WTC11 (cell line): ENCODE results near the gene AIG1. TPM values are rescaled to one million over a fixed set of nuclear protein-coding genes. Genes with fewer than 3 reads are reported as not detected.

ENCODE experiments used
- ATAC-seq: fragments of 200-7000 bp; cut with Tn5 transposase; 2 replicates; pipeline ENCODE4 v1.10.0; 2021; ENCODE audit warnings: mild to moderate bottlenecking, moderate library complexity
- CTCF ChIA-PET: fragments of 300-600 bp; sonication (Branson Sonifier 250); formaldehyde crosslinking; loops from one replicate; lab custom pipeline; 2021; ENCODE audit warnings: antibody characterized with exemption; lab: Charles Lee
- POLR2A ChIA-PET: fragments of 350-600 bp; sonication (Branson Sonifier 250); formaldehyde crosslinking; loops from one replicate; lab custom pipeline; 2021; ENCODE audit warnings: antibody characterized with exemption; lab: Charles Lee
- DNase-seq: peaks from one replicate; pipeline ENCODE4 v3.0.0; 2021; ENCODE audit warnings: low spot score
- H3K27ac Mint-ChIP-seq: 2 replicates; pipeline ENCODE4 v1.8.0; 2021; ENCODE audit warnings: mixed read lengths
- H3K27me3 Mint-ChIP-seq: 2 replicates; pipeline ENCODE4 v1.8.0; 2021; ENCODE audit warnings: low read depth, mild to moderate bottlenecking, moderate library complexity, mixed read lengths
- H3K36me3 Mint-ChIP-seq: 2 replicates; pipeline ENCODE4 v1.8.0; 2021; ENCODE audit warnings: mixed read lengths
- H3K4me1 Mint-ChIP-seq: 2 replicates; pipeline ENCODE4 v1.8.0; 2022; ENCODE audit warnings: mixed read lengths
- H3K4me3 Mint-ChIP-seq: 2 replicates; pipeline ENCODE4 v1.8.0; 2021; ENCODE audit warnings: mild to moderate bottlenecking, moderate library complexity, mixed read lengths
- H3K9me3 Mint-ChIP-seq: 2 replicates; pipeline ENCODE4 v1.8.0; 2021; ENCODE audit warnings: mixed read lengths
- ATF2 ChIP-seq: sonication (generic); formaldehyde crosslinking; IDR thresholded peaks from 2 replicates; pipeline ENCODE4 v1.8.1; 2022; ENCODE audit warnings: low read depth, missing genetic modification reagents, borderline replicate concordance
- ELF4 ChIP-seq: sonication (generic); formaldehyde crosslinking; IDR thresholded peaks from 2 replicates; pipeline ENCODE4 v1.8.1; 2022; ENCODE audit warnings: low read depth, mild to moderate bottlenecking, moderate library complexity, missing genetic modification reagents
- ETV6 ChIP-seq: sonication (generic); formaldehyde crosslinking; IDR thresholded peaks from 2 replicates; pipeline ENCODE4 v1.8.1; 2022; ENCODE audit warnings: mild to moderate bottlenecking, missing genetic modification reagents
- GRHL2 ChIP-seq: fragments of 250-450 bp; sonication (Bioruptor Pico); IDR thresholded peaks from 2 replicates; pipeline ENCODE4 v1.8.0; 2022; ENCODE audit warnings: mild to moderate bottlenecking, moderate library complexity; ENCODE audit not compliant: insufficient replicate concordance, severe bottlenecking
- GTF2I ChIP-seq: fragments of 250-450 bp; sonication (Bioruptor Pico); conservative IDR thresholded peaks from 2 replicates; pipeline ENCODE4 v1.4.0; 2021; ENCODE audit warnings: mild to moderate bottlenecking
- NR2C2 ChIP-seq: sonication (generic); formaldehyde crosslinking; IDR thresholded peaks from 2 replicates; pipeline ENCODE4 v1.8.0; 2022; ENCODE audit warnings: mild to moderate bottlenecking, missing genetic modification reagents
- SMAD4 ChIP-seq: sonication (generic); formaldehyde crosslinking; IDR thresholded peaks from 2 replicates; pipeline ENCODE4 v1.8.0; 2022; ENCODE audit warnings: mild to moderate bottlenecking, missing genetic modification reagents
- USF2 ChIP-seq: sonication (generic); formaldehyde crosslinking; IDR thresholded peaks from 2 replicates; pipeline ENCODE4 v1.8.1; 2023; ENCODE audit warnings: mild to moderate bottlenecking, missing genetic modification reagents, moderate library complexity
- ZBTB21 ChIP-seq: sonication (generic); formaldehyde crosslinking; IDR thresholded peaks from 2 replicates; pipeline ENCODE4 v1.8.1; 2023; ENCODE audit warnings: mild to moderate bottlenecking, missing genetic modification reagents, borderline replicate concordance
- ZNF219 ChIP-seq: sonication (generic); formaldehyde crosslinking; IDR thresholded peaks from 2 replicates; pipeline ENCODE4 v1.8.0; 2023; ENCODE audit warnings: missing genetic modification reagents, mild to moderate bottlenecking, borderline replicate concordance
- ZNF396 ChIP-seq: fragments of 250-450 bp; sonication (Bioruptor Pico); IDR thresholded peaks from 2 replicates; pipeline ENCODE4 v1.8.0; 2021; ENCODE audit warnings: mild to moderate bottlenecking, moderate library complexity, borderline replicate concordance
- ZNF425 ChIP-seq: fragments of 250-450 bp; sonication (Bioruptor Pico); conservative IDR thresholded peaks from 2 replicates; pipeline ENCODE4 v1.9.0; 2021; ENCODE audit warnings: mild to moderate bottlenecking
- ZNF512 ChIP-seq: sonication (generic); formaldehyde crosslinking; IDR thresholded peaks from 2 replicates; pipeline ENCODE4 v1.8.1; 2022; ENCODE audit warnings: missing genetic modification reagents, borderline replicate concordance
- ZSCAN18 ChIP-seq: fragments of 250-450 bp; sonication (Bioruptor Pico); IDR thresholded peaks from 2 replicates; pipeline ENCODE4 v2.1.2; 2022; ENCODE audit warnings: mild to moderate bottlenecking, moderate library complexity
- total RNA-seq: library from RNA; stranded (reverse); gene quantifications from 3 replicates; pipeline ENCODE4 v1.2.3, GENCODE V29; 2021

AIG1 gene
- total RNA-seq, 1 experiment from 2014 or later = 38.8 TPM

- peaks cover 2% of the 10 kb centered on the region; the same call in 1 of the 2 replicates for H3K36me3 Mint-ChIP-seq
- ATAC-seq = no peak
- H3K9me3 Mint-ChIP-seq = no peaks in the 10 kb centered on the region
- ChIA-PET CTCF (no interaction called here), POLR2A (no interaction called here)
- no peak for DNase-seq
- H3K4me3 Mint-ChIP-seq = no peak overlapping the region
- TF ChIP-seq ZBTB21 (CRISPR knock-in tag) (no peak), NR2C2 (CRISPR knock-in tag) (no peak), ELF4 (CRISPR knock-in tag) (no peak)
- no peak overlapping the region for H3K27ac Mint-ChIP-seq
- H3K27me3 Mint-ChIP-seq = no peaks in the 10 kb centered on the region
- no peaks in the 10 kb centered on the region for H3K4me1 Mint-ChIP-seq
Observed at GRCh38 chr6:143196525-143197225, 136.0 kb downstream of the AIG1 start.

- Mint-ChIP-seq H3K4me3 (no peak overlapping the region), H3K36me3 (peaks cover 2% of the 10 kb centered on the region; the same call in 1 of the 2 replicates)
- no peak for TF ChIP-seq ZSCAN18 (CRISPR knock-in tag)
- no peak for TF ChIP-seq ZBTB21 (CRISPR knock-in tag)
- TF ChIP-seq SMAD4 (CRISPR knock-in tag) = no peak
- no peak for TF ChIP-seq ZNF425 (CRISPR knock-in tag)
- no peak for TF ChIP-seq GTF2I (CRISPR knock-in tag)
- no peak for TF ChIP-seq ZNF512 (CRISPR knock-in tag)
- no peak for TF ChIP-seq ZNF219 (CRISPR knock-in tag)
- TF ChIP-seq, all 79 proteins: peak for 0
- no peaks in the 10 kb centered on the region for H3K4me1 Mint-ChIP-seq
- ChIA-PET CTCF (no interaction called here), POLR2A (no interaction called here)
- no peak for DNase-seq
- no peaks in the 10 kb centered on the region for H3K27me3 Mint-ChIP-seq
- H3K27ac Mint-ChIP-seq = no peak overlapping the region
- no peaks in the 10 kb centered on the region for H3K9me3 Mint-ChIP-seq
- ATAC-seq = no peak
Observed at GRCh38 chr6:143197377-143197776, 136.7 kb downstream of the AIG1 start.

GRCh38 chr6:143198312-143198711 is 137.6 kb downstream of the AIG1 start:
- no peak overlapping the region for H3K27ac Mint-ChIP-seq
- ChIA-PET POLR2A (no interaction called here), CTCF (interaction anchor here (0.6 kb wide), 1 partner anchor 22 kb away, joined by 3 read pairs; no protein-coding TSS in a partner anchor)
- TF ChIP-seq ETV6 (CRISPR knock-in tag) (no peak), USF2 (no peak), ZNF396 (no peak), GRHL2 (CRISPR knock-in tag) (no peak), SMAD4 (CRISPR knock-in tag) (no peak), ATF2 (CRISPR knock-in tag) (no peak)
- no peaks in the 10 kb centered on the region for H3K27me3 Mint-ChIP-seq
- DNase-seq = no peak
- no peaks in the 10 kb centered on the region for H3K4me1 Mint-ChIP-seq
- no peak for ATAC-seq
- peaks cover 4% of the 10 kb centered on the region for H3K36me3 Mint-ChIP-seq
- H3K4me3 Mint-ChIP-seq = no peak overlapping the region
- peaks cover 2% of the 10 kb centered on the region for H3K9me3 Mint-ChIP-seq
